Raji (cell line): ENCODE data around the gene SPTBN2.

Experiments
- POLR2A ChIP-seq: IDR thresholded peaks from 2 replicates; pipeline ENCODE4 v1.6.1; 2011; ENCODE audit warnings: low read depth, low read length, control low read depth; ENCODE audit not compliant: insufficient read depth

SPTBN2 gene

DNA sequence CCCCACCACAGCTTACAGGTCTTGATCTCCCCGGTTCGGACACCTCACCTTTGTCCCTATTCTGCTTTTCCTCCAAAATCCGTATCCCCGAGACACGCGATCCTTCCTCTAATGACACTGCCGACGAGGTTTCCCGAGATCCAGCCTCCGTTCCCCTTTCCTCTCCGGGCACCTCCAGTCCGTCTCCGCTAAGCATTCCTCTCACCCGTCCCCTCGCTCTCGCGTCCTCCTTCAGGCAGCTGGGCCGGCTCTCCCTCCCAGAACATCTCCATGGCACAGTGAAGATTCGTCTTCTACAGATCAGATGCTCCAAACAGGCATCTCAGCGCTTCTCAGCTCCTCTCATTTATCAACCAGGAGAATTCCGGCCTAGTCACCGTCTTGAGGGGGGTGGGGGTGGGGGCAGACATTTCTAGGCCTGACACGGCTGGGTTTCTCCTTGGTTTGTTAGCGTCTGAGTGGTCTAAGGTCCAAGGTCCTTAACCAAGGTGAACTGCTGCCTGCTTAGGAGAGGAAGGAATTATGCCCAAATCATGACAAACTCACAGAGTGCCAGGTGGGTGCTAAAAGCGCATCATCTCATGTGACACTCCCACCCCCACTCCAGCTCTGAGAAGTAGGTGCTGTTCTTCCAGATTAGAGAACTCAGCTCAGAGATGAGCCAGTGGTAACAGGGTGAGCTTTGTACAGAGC, at the start of gene SPTBN2:
Gene SPTBN2, minus strand, starts transcription at position 524 of the 693 bp plus-strand sequence. CDS start 7,976 bp downstream, outside the sequence.
- TF ChIP-seq POLR2A = no peak

- TF ChIP-seq POLR2A = no peak
Measured at GRCh38 chr11:66768818-66769217, 39.8 kb upstream of the SPTBN2 start.

- TF ChIP-seq POLR2A = no peak
Measured at GRCh38 chr11:66768088-66768521, 39.1 kb upstream of the SPTBN2 start.

DNA sequence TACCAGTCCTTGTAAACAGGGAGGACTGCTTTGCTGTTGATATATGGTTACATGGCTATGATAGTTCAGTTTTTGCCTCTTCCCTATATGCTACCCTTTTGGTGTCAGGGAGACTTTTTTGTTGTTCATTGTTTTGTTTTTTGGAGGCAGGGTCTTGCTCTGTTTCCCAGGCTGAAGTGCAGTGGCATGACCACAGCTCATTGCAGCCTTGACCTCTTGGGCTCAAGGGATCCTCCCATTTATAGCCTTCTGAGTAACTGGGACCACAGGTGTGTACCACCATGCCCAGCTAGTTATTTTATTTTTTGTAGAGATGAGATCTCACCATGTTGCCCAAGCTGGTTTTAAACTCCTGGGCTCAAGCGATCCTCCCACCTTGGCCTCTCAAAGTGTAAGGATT, 38.6 kb upstream of the SPTBN2 start:
- TF ChIP-seq POLR2A = no peak

DNA sequence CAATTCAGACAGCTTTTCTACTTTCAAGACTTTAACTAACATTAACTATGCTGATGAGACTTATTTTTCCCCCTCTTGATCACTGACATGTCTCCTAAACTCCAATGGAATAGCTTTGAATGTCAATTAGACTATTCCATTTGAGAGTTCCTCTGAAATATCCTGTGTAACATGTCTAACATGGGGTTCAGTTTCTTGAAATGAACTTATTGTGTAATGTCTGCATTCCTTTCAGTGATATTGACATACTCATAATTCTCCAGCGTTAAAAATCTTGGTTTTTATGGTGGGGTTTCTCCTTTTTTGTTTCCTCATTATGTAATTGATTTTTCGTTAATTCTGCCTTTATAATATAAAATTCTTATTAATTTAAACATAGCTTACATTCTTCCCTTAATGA, 37.7 kb upstream of the SPTBN2 start:
- TF ChIP-seq POLR2A = no peak

DNA sequence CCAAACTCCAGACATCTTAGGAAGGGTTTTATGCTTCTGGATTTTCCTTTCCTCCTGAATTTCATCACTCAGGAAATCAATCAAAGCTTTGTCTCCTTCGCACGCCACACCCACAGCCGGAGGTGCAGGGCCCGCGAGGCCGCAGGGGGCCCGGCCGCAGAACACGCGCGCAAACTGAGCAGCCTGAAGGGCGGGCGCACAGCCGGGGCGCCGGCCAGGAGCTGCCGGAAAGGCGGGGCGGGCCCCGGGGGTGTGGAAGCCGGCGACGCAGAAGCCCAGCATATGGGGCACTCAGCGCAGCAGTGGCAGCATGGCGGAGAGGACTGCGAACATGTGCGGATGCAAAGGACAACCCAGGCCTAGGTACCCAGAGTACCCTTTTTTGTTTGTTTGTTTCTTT, 33.1 kb upstream of the SPTBN2 start:
- TF ChIP-seq POLR2A = no peak

- no peak for TF ChIP-seq POLR2A
Measured at GRCh38 chr11:66752148-66752547, 23.1 kb upstream of the SPTBN2 start.

DNA sequence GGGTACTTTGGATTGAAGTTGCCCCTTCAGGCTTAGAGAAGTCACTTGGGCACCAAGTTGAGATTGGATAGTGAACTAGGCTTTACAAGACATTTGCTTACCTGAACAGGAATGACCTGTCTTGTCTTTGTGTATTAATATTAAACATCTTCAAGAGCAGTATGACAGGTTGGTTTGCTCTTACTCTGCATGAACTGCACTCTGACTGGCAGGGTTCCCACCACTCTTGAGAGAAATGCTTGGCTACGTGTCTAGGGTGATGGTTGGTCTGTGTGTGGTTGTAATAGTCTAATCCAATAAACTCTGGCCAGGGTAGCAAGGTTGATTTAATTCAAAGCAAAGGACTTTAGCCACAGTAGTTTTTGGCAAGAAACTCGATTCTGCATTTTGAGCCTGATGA, 20.1 kb upstream of the SPTBN2 start:
- no peak for TF ChIP-seq POLR2A

GRCh38 chr11:66747480-66747879, 18.5 kb upstream of the SPTBN2 start:
- no peak for TF ChIP-seq POLR2A

DNA sequence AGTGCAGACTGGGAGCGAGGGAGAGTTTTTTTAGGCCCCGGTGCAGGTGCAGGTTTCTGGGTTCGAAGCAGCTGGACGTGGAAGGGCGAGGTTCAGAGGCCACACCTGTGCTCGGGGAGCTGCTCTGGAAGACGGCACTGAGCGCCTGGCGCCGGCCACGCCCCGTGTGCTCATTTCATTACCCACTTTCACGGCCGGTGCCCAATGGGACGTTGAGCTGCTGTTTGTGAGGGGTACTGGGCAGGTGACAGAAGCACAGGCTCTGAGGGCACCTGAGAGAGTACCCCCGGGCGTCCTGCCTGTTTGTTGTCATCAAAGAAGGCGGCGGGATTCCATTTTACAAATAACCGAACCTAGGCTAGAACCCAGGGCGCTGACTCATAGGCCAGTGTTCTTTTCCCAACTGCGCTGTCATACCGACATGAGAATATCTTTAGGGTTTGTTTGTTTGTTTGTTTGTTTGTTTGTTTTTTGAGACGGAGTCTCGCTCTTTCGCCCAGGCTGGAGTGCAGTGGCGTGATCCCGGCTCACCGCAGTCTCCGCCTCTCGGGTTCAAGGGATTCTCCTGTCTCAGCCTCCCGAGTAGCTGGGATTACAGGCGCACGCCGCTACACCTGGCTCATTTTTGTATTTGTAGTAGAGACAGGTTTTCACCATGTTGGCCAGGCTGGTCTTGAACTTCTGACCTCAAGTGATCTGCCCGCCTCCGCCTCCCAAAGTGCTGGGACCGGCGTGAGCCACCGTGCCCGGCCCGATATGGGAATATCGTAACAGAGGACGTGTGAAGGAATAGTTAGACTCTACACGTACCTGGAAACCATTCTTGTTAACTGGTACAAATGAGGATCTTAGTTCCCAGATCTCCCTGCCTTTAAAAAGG, 16.6 kb upstream of the SPTBN2 start:
- no peak for TF ChIP-seq POLR2A

DNA sequence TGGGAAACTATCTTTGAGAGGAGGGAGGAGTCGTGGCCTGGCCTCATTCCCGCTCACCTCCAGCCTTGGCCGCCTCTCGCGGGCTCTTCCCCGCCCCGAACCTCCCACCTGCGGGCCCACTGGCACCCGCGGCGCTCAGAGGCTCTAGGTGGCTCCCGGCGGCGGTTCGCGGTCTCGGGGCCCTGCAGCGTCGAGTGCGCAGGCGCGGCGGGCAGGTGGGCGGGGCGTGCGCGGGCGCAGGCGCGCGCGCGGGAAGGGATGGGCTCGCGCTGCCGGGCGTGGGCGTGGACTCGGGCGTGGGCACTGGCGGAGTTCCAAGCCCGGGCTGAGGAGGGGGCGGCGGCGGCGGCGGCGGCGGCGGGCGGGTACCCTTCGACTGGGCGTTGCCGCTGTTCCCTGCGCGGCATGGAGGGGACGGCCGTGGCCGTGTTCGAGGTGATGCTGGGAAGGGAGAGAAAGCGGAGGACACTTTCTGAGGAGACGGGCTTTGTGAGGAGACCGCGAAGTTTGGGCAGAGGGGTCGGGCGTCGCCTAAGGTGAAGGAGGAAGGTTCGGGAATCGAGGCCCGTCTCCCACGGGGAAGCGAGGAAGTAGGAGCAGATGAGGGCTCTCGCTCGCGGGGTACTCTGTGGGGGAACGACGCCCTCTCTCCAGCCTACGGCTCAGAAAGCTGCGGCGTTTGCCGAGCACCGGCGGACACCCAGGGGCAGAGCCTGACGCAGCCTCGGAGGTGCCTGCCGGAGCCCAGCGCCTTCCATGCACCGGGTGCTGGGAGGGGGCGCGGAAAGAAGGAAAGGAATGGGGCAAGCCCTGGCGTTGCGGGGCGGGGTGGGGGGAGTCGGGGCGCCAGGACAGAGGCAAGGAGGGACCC, 15.7 kb upstream of the SPTBN2 start:
- peak; percentile 80 for TF ChIP-seq POLR2A

- TF ChIP-seq POLR2A = no peak
Measured at GRCh38 chr11:66743271-66743968, 14.4 kb upstream of the SPTBN2 start.

- TF ChIP-seq POLR2A = no peak
Measured at GRCh38 chr11:66741153-66741552, 12.1 kb upstream of the SPTBN2 start.

DNA sequence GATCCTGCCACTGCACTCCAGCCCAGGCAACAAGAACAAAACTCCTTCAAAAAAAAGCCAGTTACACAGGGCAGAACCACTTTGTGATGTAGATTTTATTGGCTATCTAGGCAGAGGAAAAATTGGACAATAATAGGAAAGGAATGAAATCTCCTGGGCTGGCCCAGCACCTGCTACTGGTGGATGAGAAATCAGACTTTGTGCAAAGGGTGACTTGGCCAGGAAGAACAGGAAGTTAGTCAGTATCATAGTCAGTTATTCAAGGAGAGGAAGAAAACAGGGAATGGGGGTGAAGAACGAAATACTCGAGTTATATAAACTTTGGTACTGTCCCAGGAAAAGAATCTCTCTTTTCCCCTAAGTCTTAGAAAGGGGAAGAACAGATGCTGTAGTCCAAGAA, 11.0 kb upstream of the SPTBN2 start:
- TF ChIP-seq POLR2A = no peak

DNA sequence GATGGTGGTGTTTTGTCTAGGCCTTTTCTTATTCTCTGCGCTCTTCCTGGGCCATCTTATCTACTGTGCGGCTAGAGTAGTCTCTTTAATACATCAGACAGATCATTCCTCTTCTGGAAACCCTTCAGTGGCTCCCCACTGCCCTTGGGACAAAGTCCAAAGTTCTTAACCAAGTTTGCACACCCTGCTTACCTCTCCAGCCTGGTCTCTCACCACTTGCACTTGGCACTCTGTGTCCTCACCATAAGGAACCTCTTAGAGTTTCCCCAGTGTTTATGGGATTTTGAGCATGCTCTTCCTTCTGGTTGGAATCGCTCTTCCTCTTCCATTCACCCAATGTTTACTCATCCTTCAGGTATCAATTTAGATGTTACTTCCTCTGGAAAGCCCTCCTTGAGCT, 5.2 kb upstream of the SPTBN2 start:
- no peak for TF ChIP-seq POLR2A
